Astrocyte of the cerebellum (primary cell): Measurements from ENCODE around the gene PCP4L1.
A peak's percentile ranks its signal among the peaks of the same experiment; 100 is the strongest.

Experiments used
- DNase-seq: peaks from one replicate; pipeline ENCODE4 v3.0.0-alpha.2; 2011; ENCODE audit warnings: low read depth
- H3K4me3 ChIP-seq: 2 replicates; pipeline ENCODE4 v1.5.1; 2011; ENCODE audit warnings: mild to moderate bottlenecking, low read depth, low read length, moderate library complexity
- in situ Hi-C: cut with HindIII; loops from 2 replicates; pipeline ENCODE4 v1.10.0; 2017; ENCODE audit warnings: low sequenced_read_pairs
- TF ChIP-seq, protein P1 (sequence below): IDR thresholded peaks from 2 replicates; pipeline ENCODE4 v1.5.1; 2012; ENCODE audit warnings: low read length, low read depth, moderate library complexity, mild to moderate bottlenecking; ENCODE audit errors: missing control alignments

The PCP4L1 gene

DNA sequence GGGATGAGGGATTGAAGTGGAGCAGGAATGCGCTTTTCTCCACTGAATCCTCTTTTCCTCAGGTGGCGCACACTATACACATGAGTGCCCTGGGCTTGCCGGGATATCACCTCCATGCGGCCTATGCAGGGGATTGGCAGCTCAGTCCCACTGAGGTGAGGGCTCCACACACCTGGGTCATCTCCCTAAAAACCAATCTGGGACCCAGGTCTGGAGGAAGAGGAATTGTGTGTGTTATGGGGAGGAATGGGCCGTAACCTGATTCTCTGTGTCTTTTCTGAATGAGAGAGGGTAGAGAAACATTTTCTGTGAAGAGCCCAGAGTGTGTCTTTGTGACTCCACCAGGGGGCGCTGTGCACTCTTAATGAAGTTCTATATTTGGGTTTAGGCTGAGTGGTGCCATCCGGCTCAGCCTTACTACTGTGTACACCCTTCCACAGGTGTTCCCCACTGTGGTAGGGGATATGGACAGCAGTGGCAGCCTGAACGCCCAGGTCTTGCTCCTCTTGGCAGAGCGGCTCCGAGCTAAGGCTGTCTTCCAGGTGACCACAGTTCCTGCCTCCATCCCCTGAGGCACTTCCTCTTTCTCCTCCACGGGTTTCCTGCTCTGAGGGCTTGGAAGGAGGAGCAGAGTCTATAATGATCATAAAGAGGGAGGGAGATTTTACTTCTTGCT lies 31.2 kb upstream of the PCP4L1 start:
- in situ Hi-C loops: no loop called here
- TF ChIP-seq, protein P1, sequence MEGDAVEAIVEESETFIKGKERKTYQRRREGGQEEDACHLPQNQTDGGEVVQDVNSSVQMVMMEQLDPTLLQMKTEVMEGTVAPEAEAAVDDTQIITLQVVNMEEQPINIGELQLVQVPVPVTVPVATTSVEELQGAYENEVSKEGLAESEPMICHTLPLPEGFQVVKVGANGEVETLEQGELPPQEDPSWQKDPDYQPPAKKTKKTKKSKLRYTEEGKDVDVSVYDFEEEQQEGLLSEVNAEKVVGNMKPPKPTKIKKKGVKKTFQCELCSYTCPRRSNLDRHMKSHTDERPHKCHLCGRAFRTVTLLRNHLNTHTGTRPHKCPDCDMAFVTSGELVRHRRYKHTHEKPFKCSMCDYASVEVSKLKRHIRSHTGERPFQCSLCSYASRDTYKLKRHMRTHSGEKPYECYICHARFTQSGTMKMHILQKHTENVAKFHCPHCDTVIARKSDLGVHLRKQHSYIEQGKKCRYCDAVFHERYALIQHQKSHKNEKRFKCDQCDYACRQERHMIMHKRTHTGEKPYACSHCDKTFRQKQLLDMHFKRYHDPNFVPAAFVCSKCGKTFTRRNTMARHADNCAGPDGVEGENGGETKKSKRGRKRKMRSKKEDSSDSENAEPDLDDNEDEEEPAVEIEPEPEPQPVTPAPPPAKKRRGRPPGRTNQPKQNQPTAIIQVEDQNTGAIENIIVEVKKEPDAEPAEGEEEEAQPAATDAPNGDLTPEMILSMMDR: peak; percentile 76
- peak overlapping the region; percentile 88 for H3K4me3 ChIP-seq
- peak; percentile 50 for DNase-seq

DNA sequence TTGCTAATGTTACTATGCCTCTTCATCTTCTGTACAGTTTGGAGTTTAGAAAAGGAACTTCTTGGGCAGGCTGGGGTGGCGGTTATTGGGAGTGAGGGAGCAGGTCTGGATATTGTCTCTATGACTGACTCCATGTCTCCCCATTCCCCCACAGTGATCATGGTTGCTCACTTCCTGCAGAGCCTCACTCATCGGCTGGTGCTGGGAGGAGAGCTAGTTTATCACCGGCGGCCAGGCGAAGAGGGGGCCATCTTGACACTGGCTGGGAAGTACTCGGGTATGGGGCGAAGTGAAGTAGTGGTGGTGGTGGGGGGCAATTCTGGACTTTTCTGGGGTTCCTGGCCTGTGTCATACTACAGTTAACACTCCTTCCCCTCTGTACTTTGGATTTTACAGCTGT lies 30.5 kb upstream of the PCP4L1 start:
- no peak for DNase-seq
- TF ChIP-seq, protein P1: no peak
- H3K4me3 ChIP-seq: no peak overlapping the region
- in situ Hi-C loops: no loop called here

DNA sequence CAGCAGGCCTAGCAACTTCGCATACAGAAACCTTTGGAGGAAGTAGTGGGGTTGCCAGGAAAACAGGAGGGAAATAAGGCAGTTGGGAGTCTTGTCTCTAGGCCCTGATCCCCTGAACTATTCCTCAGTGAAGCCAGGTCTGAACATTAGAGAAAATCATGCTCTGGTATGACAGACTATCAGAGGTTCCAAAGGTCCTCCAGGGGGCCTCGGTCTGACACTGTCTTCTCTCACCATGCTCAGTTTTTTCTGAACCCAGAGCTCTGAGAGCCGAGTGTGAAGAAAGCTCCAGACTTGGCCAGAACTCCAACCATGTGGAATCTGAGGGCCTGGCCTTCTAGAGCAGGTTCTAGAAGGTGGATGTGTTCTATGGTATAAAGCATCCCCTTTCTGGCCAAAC lies 28.6 kb upstream of the PCP4L1 start:
- DNase-seq: no peak
- in situ Hi-C loops: no loop called here
- H3K4me3 ChIP-seq: no peak overlapping the region
- TF ChIP-seq, protein P1: peak; percentile 10

DNA sequence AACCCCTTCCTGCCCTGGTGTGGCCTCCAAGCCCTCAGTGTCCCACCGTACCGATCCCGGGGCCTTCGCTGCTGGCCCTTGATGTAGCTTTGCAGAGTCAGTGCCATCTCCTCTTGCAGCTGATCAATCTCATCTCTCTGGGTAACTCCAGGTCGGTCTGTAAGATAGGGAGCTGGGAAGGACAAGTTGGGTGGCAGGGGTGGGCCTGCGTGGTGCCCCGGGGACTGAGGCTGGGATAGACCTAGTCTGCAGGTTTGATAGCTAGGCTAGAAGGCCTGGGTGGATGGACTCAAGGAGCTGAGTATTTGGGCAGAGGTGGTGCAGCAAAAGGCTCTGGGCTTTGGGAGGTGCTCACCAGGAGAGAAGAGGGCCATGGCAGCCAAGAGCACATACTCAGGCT lies 27.8 kb upstream of the PCP4L1 start:
- in situ Hi-C loops: no loop called here
- TF ChIP-seq, protein P1: no peak
- no peak overlapping the region for H3K4me3 ChIP-seq
- DNase-seq: no peak

DNA sequence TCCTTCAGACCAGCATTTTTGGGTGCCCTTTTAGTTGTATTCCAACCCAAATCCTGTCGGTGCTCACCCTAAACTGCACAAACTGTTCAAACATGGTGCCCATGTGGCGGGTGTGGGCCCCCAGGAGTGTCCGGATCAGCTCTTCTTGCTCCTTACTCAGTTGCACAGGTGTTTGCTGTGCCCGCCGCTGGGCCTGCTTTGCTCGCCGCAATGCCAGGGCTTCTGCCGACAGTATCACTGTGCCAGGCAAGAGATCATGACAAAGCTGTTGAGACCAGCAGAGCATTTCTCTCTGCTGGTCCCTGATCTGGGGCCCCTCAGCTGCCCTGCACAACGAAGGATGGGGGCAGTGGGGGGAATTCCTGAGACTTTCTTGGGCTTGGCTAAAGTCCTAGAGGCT lies 25.4 kb upstream of the PCP4L1 start:
- H3K4me3 ChIP-seq: no peak overlapping the region
- TF ChIP-seq, protein P1: no peak
- in situ Hi-C loops: no loop called here
- DNase-seq: no peak

DNA sequence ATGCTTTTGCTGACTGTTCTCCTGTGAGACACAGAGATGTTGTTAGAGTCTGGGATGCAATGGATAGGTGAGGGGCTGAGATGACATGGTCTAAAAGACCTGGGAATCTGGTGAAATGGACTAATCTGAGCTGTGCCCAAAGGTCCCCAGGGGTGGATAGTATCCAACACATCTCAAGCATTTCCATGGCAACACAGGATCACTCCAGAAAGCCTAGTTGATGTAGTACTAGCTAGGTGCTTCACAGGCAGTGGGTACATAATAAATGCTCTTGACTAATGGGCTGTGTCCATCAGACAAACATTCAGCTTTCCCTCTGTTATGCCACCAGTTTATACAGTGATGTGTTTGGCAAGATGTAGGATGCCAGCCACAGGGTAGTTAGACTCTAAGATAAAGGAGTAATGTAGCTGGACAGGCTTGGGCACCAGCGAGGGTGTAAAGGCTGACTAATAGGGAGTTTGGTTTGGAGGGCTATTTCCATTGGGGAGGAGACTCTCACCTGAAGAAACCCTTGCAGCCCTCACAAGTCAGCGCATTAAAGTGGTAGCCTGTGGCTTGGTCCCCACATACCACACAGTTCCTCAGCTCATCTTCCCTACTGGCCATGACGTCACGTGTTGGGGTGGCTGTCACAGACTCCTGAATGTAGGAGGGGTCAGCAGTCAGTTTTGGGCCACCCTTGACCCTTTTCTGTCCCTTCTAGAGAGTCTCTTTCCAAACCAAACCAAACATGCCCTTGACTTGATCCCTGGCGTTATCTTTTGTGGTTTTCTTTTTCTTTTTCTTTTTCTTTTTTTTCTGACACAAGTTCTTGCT lies 22.4 kb upstream of the PCP4L1 start:
- no peak overlapping the region for H3K4me3 ChIP-seq
- in situ Hi-C loops: no loop called here
- TF ChIP-seq, protein P1: no peak
- no peak for DNase-seq
